ENCODE data around the gene TNRC6A. TPM values are rescaled to one million over a fixed set of nuclear protein-coding genes. Genes with fewer than 3 reads are reported as not detected.
"Not testable (repeated sequence)": the region's sequence is repeated elsewhere in the genome, so short reads cannot be mapped to it uniquely, and the experiment has no call there.

The TNRC6A gene
- total and polyA plus RNA-seq, 10 of the 15 experiments (the other 5 are each of a cell fraction or from before 2014, with no cell fraction given): 4.6 to 41.3 (median 29.7) TPM

DNA sequence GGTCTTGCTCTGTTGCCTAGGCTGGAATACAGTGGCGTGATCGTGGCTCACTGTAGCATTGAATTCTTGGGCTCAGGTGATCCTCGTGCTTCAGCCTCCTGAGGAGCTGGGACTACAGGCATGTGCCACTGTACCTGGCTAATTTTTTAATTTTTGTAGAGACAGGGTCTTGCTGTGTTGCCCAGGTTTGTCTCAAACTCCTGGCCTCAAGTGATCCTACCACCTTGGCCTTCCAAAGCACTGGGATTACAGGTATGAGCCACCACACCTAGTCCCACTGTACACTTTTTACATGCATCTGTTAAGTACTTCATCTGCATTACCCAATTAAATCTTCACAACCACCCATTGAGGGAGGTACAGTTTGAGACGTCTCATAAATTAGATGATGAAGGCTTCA, 12.4 kb downstream of the TNRC6A start:
- intact Hi-C loops (cut with micrococcal nuclease; ENCODE audit: unreplicated experiment): no loop called here
- in situ Hi-C loops (cut with MboI): no loop called here
- Histone ChIP-seq H3K36me3 (ENCODE audit: control insufficient read depth in 2 of 2, insufficient read depth in 2 of 2, low read length in 1 of 2) (peaks cover 2 to 12% of the 10 kb centered on the region in 2 experiments; a peak in 3 of 4 replicates), H3K4me2 (ENCODE audit: control insufficient read depth, insufficient read depth) (no peak overlapping the region), H3K27ac (ENCODE audit: control insufficient read depth, insufficient read depth) (no peak overlapping the region), H2AFZ (ENCODE audit: control insufficient read depth, low read depth, low read length) (no peak overlapping the region), H4K20me1 (ENCODE audit: control insufficient read depth, insufficient read depth) (peaks cover 3% of the 10 kb centered on the region; the same call in 1 of the 2 replicates), H3K9me3 (replicated peaks; ENCODE audit: control insufficient read depth, insufficient read depth, low read length) (no peaks in the 10 kb centered on the region), H3K4me1 (ENCODE audit: control insufficient read depth, insufficient read depth, low read length) (peaks cover 16% of the 10 kb centered on the region), H3K4me3 (no peak overlapping the region), H3K79me2 (ENCODE audit: control insufficient read depth, insufficient read depth, low read length) (peaks cover 86% of the 10 kb centered on the region), H3K27me3 (replicated peaks in 1 of 2; ENCODE audit: control insufficient read depth in 2 of 2, insufficient read depth in 2 of 2, low read length in 1 of 2) (no peaks in the 10 kb centered on the region), H3K9ac (ENCODE audit: control insufficient read depth, insufficient read depth, low read length) (no peak overlapping the region)
- BruUV-seq (replicated peaks): no TSS peak
- TF ChIP-seq, protein P1, sequence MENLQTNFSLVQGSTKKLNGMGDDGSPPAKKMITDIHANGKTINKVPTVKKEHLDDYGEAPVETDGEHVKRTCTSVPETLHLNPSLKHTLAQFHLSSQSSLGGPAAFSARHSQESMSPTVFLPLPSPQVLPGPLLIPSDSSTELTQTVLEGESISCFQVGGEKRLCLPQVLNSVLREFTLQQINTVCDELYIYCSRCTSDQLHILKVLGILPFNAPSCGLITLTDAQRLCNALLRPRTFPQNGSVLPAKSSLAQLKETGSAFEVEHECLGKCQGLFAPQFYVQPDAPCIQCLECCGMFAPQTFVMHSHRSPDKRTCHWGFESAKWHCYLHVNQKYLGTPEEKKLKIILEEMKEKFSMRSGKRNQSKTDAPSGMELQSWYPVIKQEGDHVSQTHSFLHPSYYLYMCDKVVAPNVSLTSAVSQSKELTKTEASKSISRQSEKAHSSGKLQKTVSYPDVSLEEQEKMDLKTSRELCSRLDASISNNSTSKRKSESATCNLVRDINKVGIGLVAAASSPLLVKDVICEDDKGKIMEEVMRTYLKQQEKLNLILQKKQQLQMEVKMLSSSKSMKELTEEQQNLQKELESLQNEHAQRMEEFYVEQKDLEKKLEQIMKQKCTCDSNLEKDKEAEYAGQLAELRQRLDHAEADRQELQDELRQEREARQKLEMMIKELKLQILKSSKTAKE (IDR thresholded peaks at IDR 0.05; ENCODE audit: low read depth, poor library complexity, severe bottlenecking): no peak
- TF ChIP-seq, protein P2, sequence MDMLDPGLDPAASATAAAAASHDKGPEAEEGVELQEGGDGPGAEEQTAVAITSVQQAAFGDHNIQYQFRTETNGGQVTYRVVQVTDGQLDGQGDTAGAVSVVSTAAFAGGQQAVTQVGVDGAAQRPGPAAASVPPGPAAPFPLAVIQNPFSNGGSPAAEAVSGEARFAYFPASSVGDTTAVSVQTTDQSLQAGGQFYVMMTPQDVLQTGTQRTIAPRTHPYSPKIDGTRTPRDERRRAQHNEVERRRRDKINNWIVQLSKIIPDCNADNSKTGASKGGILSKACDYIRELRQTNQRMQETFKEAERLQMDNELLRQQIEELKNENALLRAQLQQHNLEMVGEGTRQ (IDR thresholded peaks at IDR 0.05; ENCODE audit: borderline replicate concordance, low read depth, low read length): no peak
- TF ChIP-seq GABPA (IDR thresholded peaks at IDR 0.05; ENCODE audit: low read depth) (no peak), FOXM1 (IDR thresholded peaks at IDR 0.05; ENCODE audit: low read depth, low read length) (no peak), POLR2AphosphoS5 (IDR thresholded peaks at IDR 0.05; ENCODE audit: low read length) (no peak), CREM (IDR thresholded peaks at IDR 0.05; ENCODE audit: low read depth) (no peak), ATF7 (IDR thresholded peaks at IDR 0.05; ENCODE audit: low read depth) (no peak), NRF1 (conservative IDR thresholded peaks at IDR 0.05; ENCODE audit: low read depth, low read length) (no peak), SMARCA5 (IDR thresholded peaks at IDR 0.05) (no peak), ZZZ3 (IDR thresholded peaks at IDR 0.05; ENCODE audit: control insufficient read depth, insufficient read length, low read depth) (no peak), HCFC1 (IDR thresholded peaks at IDR 0.05; ENCODE audit: low read length) (no peak)
- TF ChIP-seq, protein P3, sequence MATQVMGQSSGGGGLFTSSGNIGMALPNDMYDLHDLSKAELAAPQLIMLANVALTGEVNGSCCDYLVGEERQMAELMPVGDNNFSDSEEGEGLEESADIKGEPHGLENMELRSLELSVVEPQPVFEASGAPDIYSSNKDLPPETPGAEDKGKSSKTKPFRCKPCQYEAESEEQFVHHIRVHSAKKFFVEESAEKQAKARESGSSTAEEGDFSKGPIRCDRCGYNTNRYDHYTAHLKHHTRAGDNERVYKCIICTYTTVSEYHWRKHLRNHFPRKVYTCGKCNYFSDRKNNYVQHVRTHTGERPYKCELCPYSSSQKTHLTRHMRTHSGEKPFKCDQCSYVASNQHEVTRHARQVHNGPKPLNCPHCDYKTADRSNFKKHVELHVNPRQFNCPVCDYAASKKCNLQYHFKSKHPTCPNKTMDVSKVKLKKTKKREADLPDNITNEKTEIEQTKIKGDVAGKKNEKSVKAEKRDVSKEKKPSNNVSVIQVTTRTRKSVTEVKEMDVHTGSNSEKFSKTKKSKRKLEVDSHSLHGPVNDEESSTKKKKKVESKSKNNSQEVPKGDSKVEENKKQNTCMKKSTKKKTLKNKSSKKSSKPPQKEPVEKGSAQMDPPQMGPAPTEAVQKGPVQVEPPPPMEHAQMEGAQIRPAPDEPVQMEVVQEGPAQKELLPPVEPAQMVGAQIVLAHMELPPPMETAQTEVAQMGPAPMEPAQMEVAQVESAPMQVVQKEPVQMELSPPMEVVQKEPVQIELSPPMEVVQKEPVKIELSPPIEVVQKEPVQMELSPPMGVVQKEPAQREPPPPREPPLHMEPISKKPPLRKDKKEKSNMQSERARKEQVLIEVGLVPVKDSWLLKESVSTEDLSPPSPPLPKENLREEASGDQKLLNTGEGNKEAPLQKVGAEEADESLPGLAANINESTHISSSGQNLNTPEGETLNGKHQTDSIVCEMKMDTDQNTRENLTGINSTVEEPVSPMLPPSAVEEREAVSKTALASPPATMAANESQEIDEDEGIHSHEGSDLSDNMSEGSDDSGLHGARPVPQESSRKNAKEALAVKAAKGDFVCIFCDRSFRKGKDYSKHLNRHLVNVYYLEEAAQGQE (IDR thresholded peaks at IDR 0.05; ENCODE audit: low read depth, low read length): no peak
- ChIA-PET CTCF (no interaction called here), POLR2A (no interaction called here), RAD21 (ENCODE audit: unreplicated experiment) (no interaction called here), SMC1A (ENCODE audit: uncharacterized antibody, unreplicated experiment) (interaction anchor here (0.7 to 3.3 kb wide), 6 partner anchors 9 to 257 kb away, joined by 3 to 12 read pairs (median 4); no protein-coding TSS in a partner anchor)
- no peak for FAIRE-seq
- DNase-seq (ENCODE audit: low read depth, low spot score): no peak
- no peak for ATAC-seq
- WGBS (ENCODE audit: insufficient coverage, insufficient replicate concordance, low lambda C conversion rate, missing lambda C conversion rate): 94% methylated on average over 4 of the region's 4 CpGs

DNA sequence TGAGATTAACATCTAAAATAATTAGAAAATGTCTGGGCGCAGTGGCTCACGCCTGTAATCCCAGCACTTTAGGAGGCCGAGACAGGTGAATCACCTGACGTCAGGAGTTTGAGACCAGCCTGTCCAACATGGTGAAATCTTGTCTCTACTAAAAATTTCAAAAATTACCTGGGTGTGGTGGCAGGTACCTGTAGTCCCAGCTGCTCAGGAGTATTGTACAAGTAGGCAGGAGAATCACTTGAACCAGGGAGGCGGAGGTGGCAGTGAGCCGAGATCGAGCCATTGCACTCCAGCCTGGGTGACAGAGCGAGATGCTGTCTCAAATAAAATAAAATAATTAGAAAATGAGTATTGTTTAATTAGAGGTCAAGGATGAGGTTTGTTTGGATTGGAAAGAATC, 13.2 kb downstream of the TNRC6A start:
- ATAC-seq; H4K20me1 ChIP-seq (ENCODE audit: control insufficient read depth, insufficient read depth); H3K9me3 ChIP-seq (replicated peaks; ENCODE audit: control insufficient read depth, insufficient read depth, low read length); intact Hi-C loops (cut with micrococcal nuclease; ENCODE audit: unreplicated experiment); H3K27ac ChIP-seq (ENCODE audit: control insufficient read depth, insufficient read depth); FAIRE-seq; H2AFZ ChIP-seq (ENCODE audit: control insufficient read depth, low read depth, low read length); H3K27me3 ChIP-seq (replicated peaks in 1 of 2; ENCODE audit: control insufficient read depth in 2 of 2, insufficient read depth in 2 of 2, low read length in 1 of 2); POLR2A ChIA-PET; in situ Hi-C loops (cut with MboI); H3K9ac ChIP-seq (ENCODE audit: control insufficient read depth, insufficient read depth, low read length); H3K4me3 ChIP-seq; BruUV-seq (replicated peaks); DNase-seq (ENCODE audit: low read depth, low spot score); RAD21 ChIA-PET (ENCODE audit: unreplicated experiment); H3K4me2 ChIP-seq (ENCODE audit: control insufficient read depth, insufficient read depth): not testable (repeated sequence)
- Histone ChIP-seq H3K36me3 (ENCODE audit: control insufficient read depth in 2 of 2, insufficient read depth in 2 of 2, low read length in 1 of 2) (peaks cover 2 to 12% of the 10 kb centered on the region in 2 experiments; a peak in 3 of 4 replicates), H3K79me2 (ENCODE audit: control insufficient read depth, insufficient read depth, low read length) (peaks cover 85% of the 10 kb centered on the region), H3K4me1 (ENCODE audit: control insufficient read depth, insufficient read depth, low read length) (peaks cover 12% of the 10 kb centered on the region)
- CTCF ChIA-PET: interaction anchor here (0.9 kb wide), 1 partner anchor 16 kb away, joined by 3 read pairs; no protein-coding TSS in a partner anchor
- SMC1A ChIA-PET (ENCODE audit: uncharacterized antibody, unreplicated experiment): interaction anchor here (1.2 kb wide), 1 partner anchor 12 kb away, joined by 3 read pairs; no protein-coding TSS in a partner anchor
- WGBS (ENCODE audit: insufficient coverage, insufficient replicate concordance, low lambda C conversion rate, missing lambda C conversion rate): 96% methylated on average over 8 of the region's 8 CpGs
